Liver (tissue), 3 donors: ENCODE measurements around the gene CADPS.

Source experiments
- ATF3 ChIP-seq: IDR thresholded peaks from 2 replicates; pipeline ENCODE4 v1.6.1; 2016; ENCODE audit warnings: antibody characterized with exemption
- EGR1 ChIP-seq, 2 donors: IDR thresholded peaks; 2 replicates each; pipeline ENCODE4 v1.6.1; 2016 to 2018; ENCODE audit warnings: antibody characterized with exemption in 2 of 2, low read depth in 2 of 2
- FOXA1 ChIP-seq: IDR thresholded peaks from 2 replicates; pipeline ENCODE4 v1.6.1; 2016; ENCODE audit warnings: antibody characterized with exemption
- FOXA2 ChIP-seq: IDR thresholded peaks from 2 replicates; pipeline ENCODE4 v1.6.1; 2016; ENCODE audit warnings: antibody characterized with exemption
- GABPA ChIP-seq, 2 donors: IDR thresholded peaks in 1 of 2; conservative IDR thresholded peaks in 1 of 2; 2 replicates each; pipeline ENCODE4 v1.6.1; 2016; ENCODE audit warnings: antibody characterized with exemption in 2 of 2, mild to moderate bottlenecking in 1 of 2, moderate library complexity in 1 of 2
- MAX ChIP-seq: IDR thresholded peaks from 2 replicates; pipeline ENCODE4 v1.6.1; 2016; ENCODE audit warnings: antibody characterized with exemption
- RAD21 ChIP-seq, 2 donors: IDR thresholded peaks; 2 replicates each; pipeline ENCODE4 v1.6.1; 2016; ENCODE audit warnings: antibody characterized with exemption in 2 of 2, mild to moderate bottlenecking in 2 of 2
- REST ChIP-seq: IDR thresholded peaks from 2 replicates; pipeline ENCODE4 v1.6.1; 2016; ENCODE audit warnings: antibody characterized with exemption, mild to moderate bottlenecking
- RXRA ChIP-seq, 2 donors: IDR thresholded peaks; 2 replicates each; pipeline ENCODE4 v1.6.1; 2017 to 2018; ENCODE audit warnings: antibody characterized with exemption in 2 of 2, mild to moderate bottlenecking in 1 of 2
- SP1 ChIP-seq: IDR thresholded peaks from 2 replicates; pipeline ENCODE4 v1.6.1; 2018; ENCODE audit warnings: antibody characterized with exemption, mild to moderate bottlenecking
- TAF1 ChIP-seq: conservative IDR thresholded peaks from 2 replicates; pipeline ENCODE4 v1.6.1; 2016; ENCODE audit warnings: antibody characterized with exemption, mild to moderate bottlenecking
- YY1 ChIP-seq: IDR thresholded peaks from 2 replicates; pipeline ENCODE4 v1.6.1; 2016; ENCODE audit warnings: antibody characterized with exemption, mild to moderate bottlenecking
- TF ChIP-seq, protein P1 (sequence below): fragments of 150-350 bp; IDR thresholded peaks from 2 replicates; pipeline ENCODE4 v1.5.1; 2017; ENCODE audit warnings: improper control_type of control experiment, low read depth, low read length; ENCODE audit not compliant: missing input control
- TF ChIP-seq, protein P2 (sequence below): IDR thresholded peaks from 2 replicates; pipeline ENCODE4 v1.6.1; 2016; ENCODE audit warnings: antibody characterized with exemption
- donor health status: healthy.
- donor health status: healthy.

DNA sequence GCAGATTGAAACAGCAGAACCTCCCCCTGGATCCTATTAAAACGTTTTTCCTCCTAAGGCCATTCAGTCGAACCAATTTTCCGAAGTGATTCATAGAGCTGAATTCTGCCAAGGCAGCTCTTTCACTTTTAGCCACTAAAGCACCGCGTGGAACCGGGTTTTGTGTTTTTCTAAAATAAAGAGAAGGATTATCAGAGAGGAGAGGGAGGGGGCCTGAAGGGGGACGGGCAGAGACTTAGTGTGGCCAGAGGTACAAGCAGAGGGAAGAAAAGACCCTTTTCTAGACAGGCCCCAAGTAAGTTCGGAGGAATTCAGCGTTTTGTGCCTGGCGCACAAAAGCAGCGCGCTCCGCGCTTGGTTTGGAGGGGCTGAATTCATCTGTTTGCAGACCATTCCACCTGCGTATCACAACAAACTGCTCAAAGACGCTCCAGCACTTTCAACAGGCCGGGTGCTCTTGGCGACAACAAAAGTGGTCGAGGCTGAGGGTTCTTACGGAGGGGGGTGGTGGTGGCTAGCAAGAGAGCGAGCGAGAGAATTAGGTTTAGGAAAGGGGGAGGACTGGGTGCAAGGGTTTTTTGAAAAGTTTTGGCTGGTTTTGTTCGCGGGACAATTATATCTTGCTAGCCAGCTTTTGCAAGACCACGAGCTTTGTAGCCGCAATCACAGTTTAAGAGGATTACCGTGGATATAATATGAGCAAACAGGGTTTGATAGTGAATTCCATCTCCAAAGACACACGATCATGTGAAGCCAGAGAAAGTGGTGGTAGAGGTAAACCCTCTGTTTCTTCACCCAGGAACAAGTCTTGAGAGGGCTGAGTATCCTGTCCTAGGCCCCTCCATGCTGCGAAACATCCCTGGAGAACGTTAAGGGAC lies 500.6 kb downstream of the CADPS start:
- TF ChIP-seq, protein P1, sequence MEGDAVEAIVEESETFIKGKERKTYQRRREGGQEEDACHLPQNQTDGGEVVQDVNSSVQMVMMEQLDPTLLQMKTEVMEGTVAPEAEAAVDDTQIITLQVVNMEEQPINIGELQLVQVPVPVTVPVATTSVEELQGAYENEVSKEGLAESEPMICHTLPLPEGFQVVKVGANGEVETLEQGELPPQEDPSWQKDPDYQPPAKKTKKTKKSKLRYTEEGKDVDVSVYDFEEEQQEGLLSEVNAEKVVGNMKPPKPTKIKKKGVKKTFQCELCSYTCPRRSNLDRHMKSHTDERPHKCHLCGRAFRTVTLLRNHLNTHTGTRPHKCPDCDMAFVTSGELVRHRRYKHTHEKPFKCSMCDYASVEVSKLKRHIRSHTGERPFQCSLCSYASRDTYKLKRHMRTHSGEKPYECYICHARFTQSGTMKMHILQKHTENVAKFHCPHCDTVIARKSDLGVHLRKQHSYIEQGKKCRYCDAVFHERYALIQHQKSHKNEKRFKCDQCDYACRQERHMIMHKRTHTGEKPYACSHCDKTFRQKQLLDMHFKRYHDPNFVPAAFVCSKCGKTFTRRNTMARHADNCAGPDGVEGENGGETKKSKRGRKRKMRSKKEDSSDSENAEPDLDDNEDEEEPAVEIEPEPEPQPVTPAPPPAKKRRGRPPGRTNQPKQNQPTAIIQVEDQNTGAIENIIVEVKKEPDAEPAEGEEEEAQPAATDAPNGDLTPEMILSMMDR = no peak
- TF ChIP-seq FOXA1 = no peak
- no peak for TF ChIP-seq TAF1
- no peak for TF ChIP-seq REST
- TF ChIP-seq FOXA2 = no peak
- TF ChIP-seq MAX = no peak
- TF ChIP-seq, protein P2, sequence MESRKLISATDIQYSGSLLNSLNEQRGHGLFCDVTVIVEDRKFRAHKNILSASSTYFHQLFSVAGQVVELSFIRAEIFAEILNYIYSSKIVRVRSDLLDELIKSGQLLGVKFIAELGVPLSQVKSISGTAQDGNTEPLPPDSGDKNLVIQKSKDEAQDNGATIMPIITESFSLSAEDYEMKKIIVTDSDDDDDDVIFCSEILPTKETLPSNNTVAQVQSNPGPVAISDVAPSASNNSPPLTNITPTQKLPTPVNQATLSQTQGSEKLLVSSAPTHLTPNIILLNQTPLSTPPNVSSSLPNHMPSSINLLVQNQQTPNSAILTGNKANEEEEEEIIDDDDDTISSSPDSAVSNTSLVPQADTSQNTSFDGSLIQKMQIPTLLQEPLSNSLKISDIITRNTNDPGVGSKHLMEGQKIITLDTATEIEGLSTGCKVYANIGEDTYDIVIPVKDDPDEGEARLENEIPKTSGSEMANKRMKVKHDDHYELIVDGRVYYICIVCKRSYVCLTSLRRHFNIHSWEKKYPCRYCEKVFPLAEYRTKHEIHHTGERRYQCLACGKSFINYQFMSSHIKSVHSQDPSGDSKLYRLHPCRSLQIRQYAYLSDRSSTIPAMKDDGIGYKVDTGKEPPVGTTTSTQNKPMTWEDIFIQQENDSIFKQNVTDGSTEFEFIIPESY = no peak
- no peak for TF ChIP-seq EGR1 (IDR thresholded peaks at IDR 0.05; ENCODE audit: low read depth in 2 of 2)
- no peak for TF ChIP-seq RXRA (IDR thresholded peaks at IDR 0.05)
- TF ChIP-seq RAD21 (IDR thresholded peaks at IDR 0.05) = no peak
- no peak for TF ChIP-seq GABPA (IDR thresholded peaks at IDR 0.05 in 1 of 2, conservative IDR thresholded peaks at IDR 0.05 in 1 of 2)
- no peak for TF ChIP-seq YY1
- no peak for TF ChIP-seq SP1
- no peak for TF ChIP-seq ATF3
